ENCODE results near the gene NDUFV1.

Gene NDUFV1

GRCh38 chr11:67640021-67640757 is 33.5 kb downstream of the NDUFV1 start:
- DNase-seq (ENCODE audit: low read depth, low spot score) = peak; percentile 8
- no peak overlapping the region for H3K4me3 ChIP-seq (ENCODE audit: low read depth, low read length)
- TF ChIP-seq CTCF (IDR thresholded peaks at IDR 0.05; ENCODE audit: low read depth, low read length) = peak; percentile 73
- in situ Hi-C loops (cut with HindIII; ENCODE audit: low sequenced_read_pairs) = no loop called here

- in situ Hi-C loops (cut with HindIII; ENCODE audit: low sequenced_read_pairs) = no loop called here
- H3K4me3 ChIP-seq (ENCODE audit: low read depth, low read length) = no peak overlapping the region
- DNase-seq (ENCODE audit: low read depth, low spot score) = no peak
- no peak for TF ChIP-seq CTCF (IDR thresholded peaks at IDR 0.05; ENCODE audit: low read depth, low read length)
Measured at GRCh38 chr11:67640758-67641337, 34.1 kb downstream of the NDUFV1 start.

- no peak for TF ChIP-seq CTCF (IDR thresholded peaks at IDR 0.05; ENCODE audit: low read depth, low read length)
- no peak overlapping the region for H3K4me3 ChIP-seq (ENCODE audit: low read depth, low read length)
- in situ Hi-C loops (cut with HindIII; ENCODE audit: low sequenced_read_pairs) = no loop called here
- DNase-seq (ENCODE audit: low read depth, low spot score) = no peak
Measured at GRCh38 chr11:67641338-67642172, 34.8 kb downstream of the NDUFV1 start.

GRCh38 chr11:67642173-67643120 is 35.7 kb downstream of the NDUFV1 start:
- TF ChIP-seq CTCF (IDR thresholded peaks at IDR 0.05; ENCODE audit: low read depth, low read length) = no peak
- in situ Hi-C loops (cut with HindIII; ENCODE audit: low sequenced_read_pairs) = no loop called here
- no peak overlapping the region for H3K4me3 ChIP-seq (ENCODE audit: low read depth, low read length)
- DNase-seq (ENCODE audit: low read depth, low spot score) = no peak

GRCh38 chr11:67644042-67644441 is 37.3 kb downstream of the NDUFV1 start:
- in situ Hi-C loops (cut with HindIII; ENCODE audit: low sequenced_read_pairs) = no loop called here
- H3K4me3 ChIP-seq (ENCODE audit: low read depth, low read length) = no peak overlapping the region
- no peak for DNase-seq (ENCODE audit: low read depth, low spot score)
- peak; percentile 38 for TF ChIP-seq CTCF (IDR thresholded peaks at IDR 0.05; ENCODE audit: low read depth, low read length)

Measured in astrocyte of the spinal cord (primary cell).